OCI-LY3 (cell line): ENCODE results near the gene MRTFA.

Experiments
- H2AFZ ChIP-seq: fragments of 200-600, 300-600 bp; shearing (Covaris generic); 2 replicates; pipeline ENCODE4 v1.6.0; 2014; ENCODE audit warnings: antibody characterized with exemption, low read depth, low read length
- H3K27ac ChIP-seq: fragments of 200-600, 300-600 bp; sonication (generic); 2 replicates; pipeline ENCODE4 v1.5.1; 2014; ENCODE audit warnings: mild to moderate bottlenecking, low read length, moderate library complexity, mixed read lengths
- H3K27me3 ChIP-seq: fragments of 200-600, 300-600 bp; sonication (generic); 2 replicates; pipeline ENCODE4 v1.6.1; 2014; ENCODE audit warnings: low read depth, low read length, mixed read lengths
- H3K36me3 ChIP-seq: fragments of 200-600, 300-600 bp; sonication (generic); replicated peaks from 2 replicates; pipeline ENCODE3; 2014; ENCODE audit warnings: low read depth, low read length, mixed read lengths
- H3K4me1 ChIP-seq: fragments of 300-600, 200-600 bp; sonication (generic); 2 replicates; pipeline ENCODE4 v1.6.1; 2014; ENCODE audit warnings: low read length, mixed read lengths
- H3K4me2 ChIP-seq: fragments of 200-600, 300-600 bp; sonication (generic); 2 replicates; pipeline ENCODE4 v1.6.1; 2014; ENCODE audit warnings: low read length, mixed read lengths
- H3K4me3 ChIP-seq: fragments of 300-600, 200-600 bp; sonication (generic); 2 replicates; pipeline ENCODE4 v1.5.1; 2014; ENCODE audit warnings: antibody characterized with exemption, mild to moderate bottlenecking, low read length, moderate library complexity
- H3K79me2 ChIP-seq: fragments of 300-600, 200-600 bp; shearing (Covaris generic); 2 replicates; pipeline ENCODE4 v1.6.1; 2014; ENCODE audit warnings: mild to moderate bottlenecking, low read length, mixed read lengths
- H3K9ac ChIP-seq: fragments of 300-600, 200-600 bp; shearing (Covaris generic); 2 replicates; pipeline ENCODE4 v1.6.0; 2014; ENCODE audit warnings: mild to moderate bottlenecking, low read length, moderate library complexity
- H3K9me3 ChIP-seq: fragments of 200-600, 300-600 bp; shearing (Covaris generic); 2 replicates; pipeline ENCODE4 v1.6.1; 2014; ENCODE audit warnings: low read length, mixed read lengths; ENCODE audit not compliant: insufficient read depth
- H4K20me1 ChIP-seq: fragments of 200-600, 300-600 bp; sonication (generic); 2 replicates; pipeline ENCODE4 v1.6.1; 2016; ENCODE audit warnings: low read length, mixed read lengths; ENCODE audit not compliant: insufficient read depth
- EZH2phosphoT487 ChIP-seq: fragments of 200-600 bp; shearing (Covaris generic); IDR thresholded peaks from 2 replicates; pipeline ENCODE4 v1.6.1; 2018; ENCODE audit warnings: antibody characterized with exemption, mixed run types, low read depth
- TF ChIP-seq, protein P1 (sequence below): fragments of 200-600, 300-600 bp; sonication (generic); IDR thresholded peaks from 2 replicates; pipeline ENCODE4 v1.5.1; 2014; ENCODE audit warnings: antibody characterized with exemption, low read length, low read depth

Gene MRTFA

DNA sequence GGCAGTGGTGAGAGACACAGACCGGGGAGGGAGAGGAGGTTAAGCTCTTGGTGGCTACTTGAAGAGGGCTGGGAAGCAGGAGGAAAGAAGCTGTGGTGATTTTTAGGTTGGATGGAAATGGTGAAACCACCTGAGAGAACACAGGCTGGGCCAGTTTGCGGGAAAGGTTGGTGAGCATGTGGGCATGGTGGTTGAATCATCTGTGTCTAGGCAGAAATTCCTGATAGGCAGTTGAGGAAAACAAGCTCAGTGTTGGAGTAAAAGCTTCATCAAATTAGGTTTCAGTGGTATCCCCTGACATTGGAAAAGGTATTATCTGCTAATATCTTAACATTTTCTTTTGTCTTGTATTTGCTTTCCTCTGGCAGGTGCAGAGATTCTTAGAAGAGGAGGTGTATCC is 270.5 kb downstream of the MRTFA start:
- Histone ChIP-seq H3K9ac (no peak overlapping the region), H3K9me3 (no peaks in the 10 kb centered on the region), H3K4me3 (no peak overlapping the region), H3K79me2 (peaks cover 5% of the 10 kb centered on the region), H2AFZ (no peak overlapping the region), H3K27ac (no peak overlapping the region), H3K4me1 (no peaks in the 10 kb centered on the region), H3K27me3 (no peaks in the 10 kb centered on the region), H3K4me2 (no peak overlapping the region), H3K36me3 (peaks cover 61% of the 10 kb centered on the region), H4K20me1 (no peaks in the 10 kb centered on the region)
- TF ChIP-seq, protein P1, sequence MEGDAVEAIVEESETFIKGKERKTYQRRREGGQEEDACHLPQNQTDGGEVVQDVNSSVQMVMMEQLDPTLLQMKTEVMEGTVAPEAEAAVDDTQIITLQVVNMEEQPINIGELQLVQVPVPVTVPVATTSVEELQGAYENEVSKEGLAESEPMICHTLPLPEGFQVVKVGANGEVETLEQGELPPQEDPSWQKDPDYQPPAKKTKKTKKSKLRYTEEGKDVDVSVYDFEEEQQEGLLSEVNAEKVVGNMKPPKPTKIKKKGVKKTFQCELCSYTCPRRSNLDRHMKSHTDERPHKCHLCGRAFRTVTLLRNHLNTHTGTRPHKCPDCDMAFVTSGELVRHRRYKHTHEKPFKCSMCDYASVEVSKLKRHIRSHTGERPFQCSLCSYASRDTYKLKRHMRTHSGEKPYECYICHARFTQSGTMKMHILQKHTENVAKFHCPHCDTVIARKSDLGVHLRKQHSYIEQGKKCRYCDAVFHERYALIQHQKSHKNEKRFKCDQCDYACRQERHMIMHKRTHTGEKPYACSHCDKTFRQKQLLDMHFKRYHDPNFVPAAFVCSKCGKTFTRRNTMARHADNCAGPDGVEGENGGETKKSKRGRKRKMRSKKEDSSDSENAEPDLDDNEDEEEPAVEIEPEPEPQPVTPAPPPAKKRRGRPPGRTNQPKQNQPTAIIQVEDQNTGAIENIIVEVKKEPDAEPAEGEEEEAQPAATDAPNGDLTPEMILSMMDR: no peak
- TF ChIP-seq EZH2phosphoT487: no peak

DNA sequence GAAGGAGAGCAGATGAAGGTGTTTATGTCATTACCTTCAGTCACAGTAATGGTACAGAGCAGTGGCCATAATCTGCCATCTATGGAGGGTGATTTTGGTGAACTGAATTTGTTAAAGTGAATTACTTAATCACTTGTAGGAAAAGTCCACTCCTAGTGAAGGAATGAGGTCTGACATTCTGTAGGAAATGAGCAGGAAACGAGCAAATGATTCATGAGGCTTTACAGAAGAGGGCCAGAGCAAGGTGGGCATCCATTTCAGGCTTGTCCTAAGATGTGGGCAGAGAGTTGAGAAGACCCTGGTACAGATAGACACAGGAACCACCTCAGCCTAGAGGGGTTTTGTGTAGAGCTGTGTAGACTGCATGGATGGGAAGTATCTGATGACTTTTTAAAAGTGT is 272.1 kb downstream of the MRTFA start:
- Histone ChIP-seq H3K27ac (no peak overlapping the region), H3K9me3 (no peaks in the 10 kb centered on the region), H3K9ac (no peak overlapping the region), H4K20me1 (no peaks in the 10 kb centered on the region), H3K4me2 (no peak overlapping the region), H3K36me3 (peaks cover 76% of the 10 kb centered on the region), H3K4me3 (no peak overlapping the region), H3K27me3 (no peaks in the 10 kb centered on the region), H2AFZ (no peak overlapping the region), H3K4me1 (no peaks in the 10 kb centered on the region), H3K79me2 (no peaks in the 10 kb centered on the region)
- TF ChIP-seq, protein P1: no peak
- no peak for TF ChIP-seq EZH2phosphoT487

DNA sequence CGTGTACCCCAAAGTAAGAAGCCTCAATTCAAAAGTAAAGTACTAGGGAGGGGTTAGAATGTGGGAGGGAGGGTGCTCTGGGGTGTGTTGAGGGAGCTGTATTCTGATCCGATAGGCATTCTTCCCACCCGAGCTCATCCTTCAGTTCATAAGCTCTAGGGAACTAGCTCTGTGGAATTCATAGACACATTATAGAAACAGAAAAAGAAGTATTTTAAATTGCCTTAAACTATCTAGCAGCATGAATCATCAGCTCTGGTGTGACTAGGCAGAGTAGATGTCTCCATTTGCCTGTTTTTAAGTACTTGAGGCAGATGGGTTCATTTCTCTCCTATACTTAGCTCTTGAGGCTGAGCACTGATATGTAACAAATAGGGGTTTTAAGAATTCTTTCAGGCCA is 273.5 kb downstream of the MRTFA start:
- no peaks in the 10 kb centered on the region for H4K20me1 ChIP-seq
- H3K36me3 ChIP-seq: peaks cover 82% of the 10 kb centered on the region
- H3K4me2 ChIP-seq: no peak overlapping the region
- no peak for TF ChIP-seq EZH2phosphoT487
- TF ChIP-seq, protein P1: no peak
- H3K27ac ChIP-seq: no peak overlapping the region
- no peaks in the 10 kb centered on the region for H3K27me3 ChIP-seq
- 0 out of 2 replicates have a peak, but pooled peaks cover 3% of the 10 kb centered on the region for H3K79me2 ChIP-seq
- no peak overlapping the region for H2AFZ ChIP-seq
- H3K9me3 ChIP-seq: no peaks in the 10 kb centered on the region
- H3K9ac ChIP-seq: no peak overlapping the region
- H3K4me3 ChIP-seq: no peak overlapping the region
- H3K4me1 ChIP-seq: no peaks in the 10 kb centered on the region

DNA sequence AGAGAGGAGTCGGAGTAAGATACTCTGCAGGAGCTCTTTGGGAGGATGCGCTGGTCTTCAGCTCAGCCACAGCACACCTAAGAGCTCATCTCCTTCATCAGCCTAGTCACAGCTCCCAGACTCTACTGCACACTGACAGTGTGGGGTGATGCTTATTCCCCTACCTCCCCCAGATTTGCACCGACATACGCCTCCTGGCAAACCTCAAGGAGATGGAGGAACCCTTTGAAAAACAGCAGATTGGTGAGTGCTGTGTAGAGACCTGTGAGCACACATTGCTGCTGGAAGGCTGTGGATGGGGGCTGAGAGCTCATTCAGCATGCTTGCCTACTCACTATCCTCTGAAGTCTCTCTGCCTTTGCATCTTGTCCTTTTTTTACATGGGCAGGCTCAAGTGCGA is 275.4 kb downstream of the MRTFA start:
- Histone ChIP-seq H3K4me2 (no peak overlapping the region), H3K9me3 (no peaks in the 10 kb centered on the region), H3K79me2 (peaks cover 3% of the 10 kb centered on the region; the same call in 1 of the 2 replicates), H3K9ac (no peak overlapping the region), H2AFZ (no peak overlapping the region), H3K36me3 (peaks cover 77% of the 10 kb centered on the region), H3K27me3 (no peaks in the 10 kb centered on the region), H4K20me1 (no peaks in the 10 kb centered on the region), H3K27ac (no peak overlapping the region), H3K4me3 (no peak overlapping the region), H3K4me1 (no peaks in the 10 kb centered on the region)
- no peak for TF ChIP-seq EZH2phosphoT487
- TF ChIP-seq, protein P1: no peak
